HG03432 (cell line): ENCODE results near the gene RPL22L1.
A peak's percentile ranks its signal among the peaks of the same experiment; 100 is the strongest.
"Not testable (repeated sequence)": the region's sequence is repeated elsewhere in the genome, so short reads cannot be mapped to it uniquely, and the experiment has no call there.

Source experiments
- ATAC-seq: cut with Tn5 transposase; IDR thresholded peaks from one replicate; pipeline ENCODE4 v1.9.1; 2021; ENCODE audit warnings: mild to moderate bottlenecking, moderate library complexity; ENCODE audit not compliant: unreplicated experiment

The RPL22L1 gene

GRCh38 chr3:170869645-170870593 is at the start of gene RPL22L1:
TSS of gene RPL22L1 (minus strand) at chr3:170870195. CDS start at chr3:170870167, 28 bp downstream.
- ATAC-seq = peak; percentile 98

GRCh38 chr3:170918715-170919114 is 48.7 kb upstream of the RPL22L1 start:
- ATAC-seq = no peak

- ATAC-seq = no peak
These were observed 44.7 kb upstream of the RPL22L1 start for GRCh38 chr3:170914690-170915089.

- ATAC-seq = no peak
These were observed 44.2 kb upstream of the RPL22L1 start for GRCh38 chr3:170914212-170914611.

- ATAC-seq = no peak
These were observed 41.1 kb upstream of the RPL22L1 start for GRCh38 chr3:170911051-170911450.

GRCh38 chr3:170910542-170910941 is 40.5 kb upstream of the RPL22L1 start:
- ATAC-seq = no peak

GRCh38 chr3:170909129-170909903 is 39.3 kb upstream of the RPL22L1 start:
- ATAC-seq = no peak

- peak; percentile 97 for ATAC-seq
These were observed 38.5 kb upstream of the RPL22L1 start, which contains the start of gene EIF5A2 for GRCh38 chr3:170908235-170909116. TSS of gene EIF5A2 (minus strand) at chr3:170908637. CDS start at chr3:170907806, 831 bp downstream.

GRCh38 chr3:170907637-170908234 is 37.7 kb upstream of the RPL22L1 start:
- no peak for ATAC-seq

- ATAC-seq = no peak
These were observed 35.9 kb upstream of the RPL22L1 start for GRCh38 chr3:170905862-170906261.

- no peak for ATAC-seq
These were observed 33.1 kb upstream of the RPL22L1 start for GRCh38 chr3:170903123-170903522.

GRCh38 chr3:170899455-170899854 is 29.5 kb upstream of the RPL22L1 start:
- no peak for ATAC-seq

- no peak for ATAC-seq
These were observed 28.0 kb upstream of the RPL22L1 start for GRCh38 chr3:170897978-170898377.

GRCh38 chr3:170897199-170897598 is 27.2 kb upstream of the RPL22L1 start:
- not testable (repeated sequence) for ATAC-seq

- ATAC-seq = no peak
These were observed 26.8 kb upstream of the RPL22L1 start for GRCh38 chr3:170896781-170897180.

- ATAC-seq = not testable (repeated sequence)
These were observed 26.3 kb upstream of the RPL22L1 start for GRCh38 chr3:170896333-170896732.

- ATAC-seq = no peak
These were observed 23.9 kb upstream of the RPL22L1 start for GRCh38 chr3:170893895-170894294.

- ATAC-seq = no peak
These were observed 19.6 kb upstream of the RPL22L1 start for GRCh38 chr3:170889630-170890029.

GRCh38 chr3:170889132-170889531 is 19.1 kb upstream of the RPL22L1 start:
- no peak for ATAC-seq
